HG03439 (cell line): ENCODE measurements around the gene GTF2IRD1.

Experiments
- ATAC-seq: cut with Tn5 transposase; IDR thresholded peaks from one replicate; pipeline ENCODE4 v1.9.1; 2021; ENCODE audit warnings: mild to moderate bottlenecking, moderate library complexity; ENCODE audit not compliant: unreplicated experiment

GTF2IRD1 gene

DNA sequence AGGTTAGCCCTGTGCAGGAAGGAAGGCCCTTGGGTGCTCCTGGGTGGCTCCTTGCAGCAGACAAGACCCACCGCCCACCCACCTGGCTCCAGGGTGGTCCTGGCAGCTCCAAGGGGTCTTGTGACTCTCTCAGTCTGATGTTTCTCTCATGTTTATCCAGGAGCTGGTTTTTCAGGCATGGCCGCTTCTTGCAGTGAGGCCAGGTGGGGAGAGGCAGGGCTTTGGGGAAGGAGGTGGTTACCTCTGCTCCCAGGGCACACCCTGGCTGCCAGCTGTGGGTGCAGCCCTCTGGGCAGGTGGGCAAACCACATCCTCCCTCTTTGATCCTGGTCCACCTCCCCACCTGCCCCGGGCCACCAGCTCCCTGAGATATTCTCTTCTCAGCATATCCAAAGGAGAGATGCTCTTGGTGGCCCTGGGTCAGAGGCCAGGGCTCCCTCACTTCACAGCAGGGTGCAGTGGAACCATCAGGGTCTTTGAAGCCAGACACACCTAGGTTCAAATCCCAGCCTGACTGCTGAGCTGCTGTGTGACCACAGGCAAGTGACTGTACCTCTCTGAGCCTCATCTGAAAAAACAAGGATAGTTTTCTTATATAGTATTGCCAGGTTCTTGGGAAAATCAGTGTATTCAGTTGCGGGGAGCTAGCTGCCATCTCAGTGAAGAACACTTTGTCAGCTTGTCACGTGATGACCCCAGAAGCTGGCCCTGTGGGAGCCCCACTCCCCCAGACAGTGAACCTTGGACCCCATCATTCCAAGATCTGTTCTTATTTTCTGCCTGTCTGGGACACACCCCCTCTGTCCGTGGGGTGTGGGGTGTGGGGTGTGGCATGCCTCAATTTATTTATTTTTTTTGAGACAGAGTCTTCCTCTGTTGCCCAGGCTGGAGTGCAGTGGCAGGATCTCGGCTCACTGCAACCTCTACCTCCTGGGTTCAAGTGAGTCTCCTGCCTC lies 11.5 kb downstream of the GTF2IRD1 start:
- ATAC-seq, result no peak

DNA sequence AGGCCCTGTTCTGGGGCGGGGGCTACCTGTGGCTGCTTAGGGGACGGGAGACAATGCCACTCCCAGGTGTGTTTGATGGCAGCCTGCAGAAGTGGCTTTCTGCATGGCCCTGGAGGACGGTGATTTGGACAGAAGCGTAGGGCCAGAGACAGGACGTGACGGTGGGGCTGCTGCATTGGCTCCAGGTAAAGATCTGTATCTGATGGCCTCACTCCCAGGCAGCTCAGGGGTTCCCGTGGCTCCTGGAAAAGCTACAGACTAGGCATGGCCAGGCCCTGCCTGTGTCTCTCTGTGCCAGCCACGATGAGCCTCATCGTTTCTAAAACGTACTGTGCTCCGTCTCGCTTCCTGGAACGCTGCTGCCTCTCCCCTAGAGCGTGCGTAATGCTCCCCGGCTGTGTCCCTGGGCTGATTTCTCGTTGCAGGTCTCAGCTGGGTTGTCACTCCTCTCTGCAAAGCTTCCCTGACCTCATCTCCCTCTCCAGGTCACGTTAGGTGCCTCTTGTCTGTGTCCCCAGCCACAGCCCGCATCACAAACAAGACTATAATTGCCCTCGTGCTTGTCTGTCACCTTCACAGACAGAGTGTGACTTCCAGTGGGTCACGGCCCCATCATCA lies 12.6 kb downstream of the GTF2IRD1 start:
- ATAC-seq, result no peak

DNA sequence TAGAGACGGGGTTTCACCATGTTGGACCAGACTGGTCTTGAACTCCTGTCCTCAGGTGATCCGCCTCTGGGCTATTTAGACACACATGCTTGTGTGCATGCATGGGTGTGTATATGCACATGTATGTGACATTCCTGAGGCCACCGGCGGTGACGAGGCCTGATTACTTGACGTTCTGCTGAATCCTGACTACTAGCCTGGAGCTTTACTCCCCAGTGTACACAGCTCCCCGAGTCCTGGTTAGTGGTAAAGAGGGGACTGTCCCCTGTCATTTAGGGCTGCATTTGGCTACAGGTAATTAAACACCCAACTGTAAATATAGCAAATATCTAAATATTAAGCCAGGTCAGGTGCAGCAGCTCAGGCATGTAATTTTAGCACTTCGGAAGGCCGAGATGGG lies 14.2 kb downstream of the GTF2IRD1 start:
- no peak for ATAC-seq

DNA sequence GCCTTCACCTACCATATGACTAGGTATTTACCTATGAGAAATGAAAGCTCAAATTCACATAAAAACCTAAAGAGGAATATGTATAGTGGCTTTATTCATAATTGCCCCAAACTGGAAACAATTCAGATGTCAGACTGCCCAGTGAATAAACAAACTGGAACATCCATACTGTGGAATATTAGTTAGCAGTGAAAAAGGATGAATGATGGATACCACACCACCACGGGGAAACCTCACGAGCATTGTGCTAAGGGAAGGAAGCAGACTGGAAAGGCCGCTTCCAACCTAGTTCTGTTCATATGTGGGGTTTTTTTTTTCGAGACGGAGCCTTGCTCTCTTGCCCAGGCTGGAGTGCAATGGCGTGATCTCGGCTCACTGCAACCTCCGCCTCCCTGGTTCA lies 16.8 kb downstream of the GTF2IRD1 start:
- no peak for ATAC-seq

DNA sequence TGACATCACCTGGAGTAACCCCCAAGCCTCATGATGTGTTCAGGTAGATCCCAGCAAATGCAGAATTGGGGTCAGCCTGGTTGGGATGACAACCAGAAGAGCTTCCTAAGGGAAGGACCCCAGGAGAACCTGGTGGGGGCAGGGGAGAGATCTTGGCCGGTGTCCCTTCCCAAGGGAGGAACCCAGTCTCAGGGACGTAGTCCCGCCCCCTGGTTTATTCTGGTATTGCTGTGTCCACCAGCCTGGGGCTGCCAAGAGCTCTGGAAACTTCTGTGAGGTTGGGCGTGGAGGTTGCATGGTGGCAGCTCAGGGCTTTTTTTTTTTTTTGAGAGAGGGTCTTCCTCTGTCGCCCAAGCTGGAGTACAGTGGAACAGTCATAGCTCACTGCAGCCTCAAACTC lies 19.4 kb downstream of the GTF2IRD1 start:
- ATAC-seq, result no peak

DNA sequence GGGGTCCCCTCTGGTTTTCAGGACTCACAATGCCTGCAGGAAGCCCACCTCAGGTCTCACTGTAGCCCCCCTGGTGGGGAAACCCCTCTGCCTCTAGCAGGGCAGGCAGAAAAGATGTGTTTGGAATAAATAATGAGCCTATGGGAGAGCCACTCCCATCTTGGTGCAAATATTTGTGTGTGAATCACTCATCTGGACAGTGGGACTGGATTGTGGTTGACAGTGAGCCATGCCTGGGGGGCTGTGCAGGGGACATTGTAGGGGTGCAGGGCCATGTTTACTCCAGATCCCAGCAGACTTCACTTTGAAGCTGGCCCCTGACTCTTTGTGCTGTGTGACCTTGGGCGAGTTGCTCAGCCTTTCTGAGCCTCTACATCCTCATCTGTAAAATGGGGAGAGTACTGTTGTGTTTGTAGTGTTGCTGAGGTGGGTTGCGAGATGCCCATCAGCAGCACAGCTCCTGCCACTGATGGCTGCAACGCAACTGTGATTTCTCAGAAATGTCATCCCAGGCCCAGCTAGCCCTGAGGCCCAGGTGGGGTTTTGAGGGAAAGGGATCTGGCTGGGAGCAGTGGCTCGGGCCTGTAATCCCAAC lies 20.7 kb downstream of the GTF2IRD1 start:
- ATAC-seq, result no peak

DNA sequence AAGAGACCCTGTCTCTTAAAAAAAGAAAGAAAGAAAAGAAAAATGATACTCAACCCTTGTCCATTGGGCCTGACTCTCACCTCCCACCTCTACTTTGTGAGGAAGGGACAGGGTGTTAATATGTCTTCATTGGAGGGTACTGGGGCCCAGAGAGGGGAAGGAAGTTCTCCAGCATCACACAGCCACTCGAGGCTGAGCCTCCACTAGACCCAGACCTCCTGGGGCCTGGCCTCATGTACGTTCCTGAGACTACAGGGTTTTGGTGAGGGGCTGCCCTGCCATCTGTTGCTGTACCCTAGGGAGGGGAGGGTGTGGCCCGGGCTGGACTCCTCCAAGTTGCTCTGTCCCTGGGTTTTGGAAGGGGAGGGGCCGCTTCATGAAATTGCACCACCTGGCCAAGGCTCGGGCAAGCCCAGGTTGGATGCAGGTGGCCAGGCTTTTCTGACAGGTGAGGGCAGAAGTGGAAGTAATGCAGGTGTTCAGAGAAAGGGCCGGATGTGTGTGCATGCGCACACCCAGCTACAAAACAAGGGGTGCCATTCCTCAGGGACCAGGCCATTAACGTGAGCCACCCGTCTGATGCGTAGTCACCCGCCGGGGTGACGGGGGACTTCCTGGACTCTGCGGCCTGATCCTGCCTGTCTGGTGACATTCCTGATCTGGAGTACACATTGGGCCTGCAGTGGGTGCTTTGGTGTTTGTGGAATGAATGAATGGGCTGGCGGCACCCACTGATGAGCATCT lies 21.7 kb downstream of the GTF2IRD1 start:
- ATAC-seq, result no peak

DNA sequence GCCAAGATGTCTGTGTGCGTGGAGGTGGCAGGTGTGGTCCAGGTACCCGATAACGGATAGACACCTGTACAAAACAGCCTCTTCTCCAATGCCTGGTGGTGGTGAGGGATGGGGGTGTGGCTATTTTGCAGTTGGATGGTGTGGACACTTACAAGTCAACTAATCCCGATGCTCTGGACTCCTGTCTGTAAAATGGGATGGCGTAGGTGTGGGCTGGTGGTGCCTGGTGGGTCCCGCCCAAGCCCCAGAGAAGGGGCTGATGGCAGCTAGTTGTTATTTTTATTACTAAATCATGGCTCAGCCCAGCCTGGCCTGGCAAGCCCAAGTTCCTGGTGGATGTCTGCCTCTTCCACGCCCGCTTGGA lies 22.3 kb downstream of the GTF2IRD1 start:
- ATAC-seq, result no peak

DNA sequence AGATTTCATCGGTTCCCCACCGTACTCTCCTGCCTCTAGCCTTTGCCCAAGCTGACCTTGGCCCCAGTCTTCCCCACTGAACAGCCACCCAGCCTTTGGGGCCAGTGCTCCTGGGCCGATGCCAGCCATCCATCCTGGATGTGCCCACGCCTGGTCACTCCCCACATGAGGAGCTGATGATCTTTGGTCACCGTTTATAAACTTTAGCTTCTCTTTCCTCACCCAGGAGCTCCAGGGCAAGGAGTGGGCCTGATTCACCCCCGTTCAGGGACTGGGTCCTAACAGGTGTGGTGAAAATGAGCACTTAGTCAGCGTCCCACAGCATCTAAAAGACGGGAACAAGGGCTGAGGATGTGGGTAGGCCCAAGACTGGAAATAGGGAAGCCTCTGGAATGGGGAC lies 22.9 kb downstream of the GTF2IRD1 start:
- ATAC-seq, result no peak

DNA sequence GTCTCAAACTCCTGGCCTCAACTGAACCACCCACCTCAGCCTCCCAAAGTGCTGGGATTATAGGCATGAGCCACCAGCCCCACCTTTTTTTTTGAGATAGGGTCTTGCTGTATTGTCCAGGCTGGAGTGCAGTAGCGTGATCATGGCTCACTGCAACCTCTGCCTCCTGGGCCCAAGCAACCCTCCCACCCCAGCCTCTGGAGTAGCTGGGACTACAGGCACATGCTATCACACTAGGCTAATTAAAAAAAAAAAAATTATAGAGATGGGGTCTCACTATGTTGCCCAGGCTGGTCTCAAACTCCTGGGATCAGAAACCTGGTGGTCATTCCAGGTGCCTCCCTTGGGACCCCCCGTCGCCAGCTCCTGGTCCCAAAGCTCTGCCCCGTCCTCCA lies 25.0 kb downstream of the GTF2IRD1 start:
- no peak for ATAC-seq

DNA sequence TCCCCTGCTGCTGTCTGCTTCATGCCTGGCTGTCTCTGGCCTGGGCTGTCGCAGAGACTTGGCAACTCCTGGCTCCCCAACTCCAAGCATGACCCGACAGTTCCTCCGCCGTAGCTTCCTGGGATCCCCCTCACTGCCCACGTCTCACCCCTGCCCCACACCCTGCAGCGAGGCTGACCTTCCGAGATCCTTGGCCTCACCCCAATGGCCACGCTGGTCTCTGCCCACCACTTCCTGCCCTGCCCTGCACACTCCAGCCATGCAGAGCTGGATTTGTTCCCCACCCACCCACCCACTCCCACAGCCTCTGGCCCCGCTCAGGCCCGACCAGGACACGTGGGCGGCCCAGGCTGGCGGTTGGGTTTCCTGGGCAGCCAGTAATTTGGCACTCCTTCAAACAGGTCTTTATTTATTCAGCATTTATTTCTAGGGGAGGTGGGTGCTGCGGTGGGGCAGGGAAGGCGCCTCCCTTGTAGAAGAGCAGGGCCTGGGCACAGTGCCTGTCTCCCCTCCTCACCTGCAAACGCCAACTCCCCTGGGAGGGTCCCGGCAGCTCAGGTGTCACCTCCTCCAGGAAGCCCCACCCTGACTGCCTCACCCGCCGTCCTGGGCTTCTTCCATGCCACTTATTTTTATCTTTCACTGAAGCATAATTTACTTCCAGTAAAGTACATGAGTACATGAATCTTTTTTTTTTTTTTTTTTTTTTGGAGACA lies 25.5 kb downstream of the GTF2IRD1 start:
- no peak for ATAC-seq

DNA sequence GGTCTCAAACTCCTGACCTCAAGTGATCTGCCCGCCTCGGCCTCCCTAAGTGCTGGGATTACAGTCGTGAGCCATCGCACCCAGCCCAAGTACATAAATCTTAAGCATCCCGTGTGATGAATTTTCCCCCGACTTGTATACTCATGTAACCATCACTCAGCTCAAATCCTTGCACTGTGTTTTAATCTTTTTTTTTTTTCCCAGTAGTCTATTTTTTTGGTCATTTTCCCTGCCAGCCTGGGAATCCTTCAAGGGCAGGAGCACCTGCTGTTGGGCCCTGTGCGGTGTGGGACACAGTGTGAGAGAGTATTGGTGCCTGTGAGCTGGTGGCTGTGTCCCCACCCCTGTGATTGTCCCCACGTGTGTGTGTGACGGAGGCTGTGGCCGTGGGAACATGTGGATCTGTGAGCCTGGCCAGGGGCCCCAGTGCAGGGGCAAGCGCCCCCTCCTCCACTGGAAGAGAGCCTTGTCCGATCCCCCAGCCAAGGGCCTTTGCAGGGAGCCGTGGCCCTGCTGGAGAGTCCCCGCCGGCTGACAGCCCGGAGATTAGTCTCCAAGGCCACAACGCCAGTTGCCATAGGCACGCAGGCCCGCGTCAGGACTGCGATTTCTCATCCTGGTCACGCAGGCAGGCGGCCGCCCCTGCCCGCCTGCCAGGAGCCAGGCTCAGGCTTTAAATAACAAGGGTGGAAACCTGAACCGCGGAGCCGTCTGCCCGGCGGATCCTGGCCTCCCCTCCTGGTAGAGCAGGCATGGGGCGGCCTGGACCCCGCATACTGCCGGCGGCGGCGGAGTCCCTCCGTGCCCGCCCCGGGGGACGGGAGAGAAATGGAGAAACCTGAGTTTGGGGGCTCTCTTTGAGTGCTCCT lies 26.5 kb downstream of the GTF2IRD1 start:
- ATAC-seq, result no peak

DNA sequence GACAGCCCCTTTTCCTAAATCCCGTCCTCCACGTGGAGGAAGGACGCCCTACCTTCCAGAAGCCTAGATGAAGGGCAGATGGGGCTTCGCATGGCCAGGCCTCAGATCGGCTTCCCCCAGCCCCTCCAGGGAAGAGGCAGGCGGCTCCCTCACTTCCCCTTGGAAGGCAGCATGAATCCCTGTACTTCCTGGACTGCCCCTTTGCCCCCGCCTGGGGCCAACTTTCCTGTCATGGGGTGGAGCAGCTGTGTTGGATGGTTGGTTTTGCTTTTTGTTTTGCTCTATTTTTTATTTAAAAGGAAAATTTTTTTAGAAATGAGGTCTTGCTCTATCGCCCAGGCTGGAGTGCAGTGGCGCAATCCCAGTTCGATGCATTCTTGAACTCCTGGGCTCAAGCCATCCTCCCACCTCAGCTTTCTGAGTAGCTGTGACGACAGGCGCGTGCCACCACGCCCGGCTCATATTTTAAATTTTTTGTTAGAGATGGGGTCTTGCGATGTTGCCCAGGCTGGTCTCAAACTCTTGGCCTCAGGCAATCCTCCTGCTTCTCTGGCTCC lies 27.2 kb downstream of the GTF2IRD1 start:
- ATAC-seq, result no peak

DNA sequence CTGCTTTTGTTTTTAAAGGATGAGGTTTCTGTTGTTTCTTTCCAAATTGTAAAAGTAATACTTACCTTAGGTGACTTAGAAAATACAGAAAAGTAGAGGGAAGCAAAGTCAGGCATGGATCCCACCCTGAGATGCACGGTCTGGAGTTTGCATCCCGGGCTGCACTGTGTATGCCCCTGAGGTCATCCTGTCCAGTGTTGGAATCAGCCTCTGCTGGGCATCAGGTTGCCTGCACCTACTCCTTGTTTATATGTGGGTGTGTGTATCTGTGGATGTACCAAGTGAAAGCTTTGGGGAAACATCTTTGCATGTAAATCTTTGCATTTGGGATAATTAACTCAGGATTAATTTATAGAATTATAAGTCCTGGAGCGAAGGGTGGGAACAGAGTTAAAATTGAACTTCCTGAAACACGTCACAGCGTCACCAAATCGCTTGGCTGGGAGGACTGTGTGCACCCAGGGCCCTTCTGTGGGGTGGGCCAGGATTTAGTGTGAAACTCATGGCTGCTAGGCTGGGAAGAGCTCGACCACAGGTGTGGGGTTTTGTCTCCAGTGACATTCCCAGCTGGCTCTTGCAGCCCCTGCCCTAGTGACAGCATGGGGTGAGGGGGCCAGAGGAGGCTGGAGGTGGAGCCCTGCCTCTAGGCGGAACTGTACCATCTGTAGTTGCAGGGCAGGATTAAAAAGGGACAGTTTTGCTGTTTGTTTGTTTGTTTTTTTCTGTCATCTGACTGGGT lies 27.9 kb downstream of the GTF2IRD1 start:
- ATAC-seq, result no peak

DNA sequence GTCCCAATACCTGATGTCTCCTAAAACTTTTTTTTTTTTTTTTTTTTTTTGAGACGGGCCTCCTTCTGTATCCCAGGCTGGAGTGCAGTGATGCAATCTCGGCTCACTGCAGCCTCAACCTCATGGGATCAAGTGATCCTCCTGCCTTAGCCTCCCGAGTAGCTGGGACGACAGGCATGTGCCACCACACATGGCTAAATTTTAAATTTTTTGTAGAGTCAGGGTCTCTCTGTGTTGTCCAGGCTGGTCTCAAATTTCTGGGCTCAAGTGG lies 28.4 kb downstream of the GTF2IRD1 start:
- ATAC-seq, result no peak

DNA sequence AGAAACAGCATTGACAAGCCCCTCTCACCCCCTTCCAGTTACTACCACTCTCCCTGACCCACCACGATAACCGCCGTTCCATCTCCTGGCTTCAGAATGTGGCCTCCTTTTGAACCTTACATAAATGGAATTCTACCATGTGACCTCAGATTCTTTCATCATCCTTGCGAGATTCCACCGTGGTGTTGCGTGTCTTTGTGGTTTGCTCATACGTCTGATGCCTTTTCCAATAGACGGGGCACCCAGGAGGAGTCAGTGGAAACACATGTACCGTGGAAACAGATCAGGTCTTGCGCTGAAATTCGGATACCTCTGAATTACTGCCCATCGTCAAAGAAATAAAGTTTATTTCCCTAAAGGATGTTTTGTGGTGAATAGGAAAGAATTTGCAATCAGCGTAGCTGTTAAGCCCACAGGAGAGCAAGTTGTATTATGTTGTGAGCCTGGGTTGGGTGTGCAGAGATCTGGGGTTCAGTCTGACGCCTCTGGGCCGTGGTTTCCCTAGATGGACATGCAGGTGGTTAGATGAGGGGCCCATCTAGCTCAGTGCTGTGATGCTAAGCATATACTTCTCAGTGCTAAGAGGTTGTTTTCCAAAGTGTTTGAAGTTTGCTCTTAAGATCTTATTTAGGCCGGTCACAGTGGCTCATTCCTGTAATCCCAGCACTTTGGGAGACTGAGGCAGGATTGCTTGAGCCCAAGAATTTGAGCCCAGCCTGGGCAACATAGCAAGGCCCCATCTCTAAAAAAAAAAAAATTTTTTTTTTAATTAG lies 29.1 kb downstream of the GTF2IRD1 start:
- no peak for ATAC-seq

DNA sequence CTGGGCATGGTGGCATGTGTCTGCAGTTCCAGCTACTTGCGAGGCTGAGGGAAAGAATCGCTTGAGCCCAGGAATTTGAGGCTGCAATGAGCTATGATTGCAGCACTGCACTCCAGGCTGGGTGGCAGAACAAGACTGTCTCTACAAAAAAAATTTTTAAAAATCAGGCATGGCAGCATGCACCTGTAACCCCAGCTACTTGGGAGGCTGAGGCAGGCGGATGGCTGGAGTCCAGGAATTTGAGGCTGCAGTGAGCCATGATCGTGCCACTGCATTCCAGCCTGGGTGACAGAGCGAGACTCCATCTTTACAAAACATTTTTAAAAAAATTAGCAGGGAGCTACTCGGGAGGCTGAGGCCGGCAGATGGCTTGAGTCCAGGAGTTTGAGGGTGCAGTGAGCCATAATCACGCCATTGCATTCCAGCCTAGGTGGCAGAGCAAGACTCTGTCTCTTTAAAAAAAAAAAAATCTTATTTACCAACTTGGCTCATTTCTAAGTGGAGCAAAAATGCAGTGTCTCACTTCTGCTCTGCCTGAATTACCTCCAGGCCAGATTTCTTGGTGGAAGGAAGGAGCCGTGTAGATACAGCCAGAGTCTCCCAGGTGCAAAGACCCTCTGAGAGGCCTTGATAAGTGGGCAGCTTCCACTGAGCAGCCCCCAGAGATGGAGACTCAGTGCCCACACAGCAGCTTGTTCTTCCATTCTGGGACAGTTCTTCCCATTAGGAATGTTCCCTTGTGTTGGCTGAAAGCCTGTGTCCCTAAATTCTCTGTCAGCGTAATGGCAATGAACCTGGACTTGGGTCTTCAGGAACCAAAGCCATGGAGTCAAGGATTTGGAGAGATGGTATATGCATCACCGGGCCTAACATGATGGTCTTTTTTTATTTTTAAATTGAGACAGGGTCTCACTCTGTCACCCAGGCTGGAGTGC lies 30.0 kb downstream of the GTF2IRD1 start:
- ATAC-seq, result no peak
